GM21423 (cell line): ENCODE data around the gene C2orf68.
"Not testable (repeated sequence)": the region's sequence is repeated elsewhere in the genome, so short reads cannot be mapped to it uniquely, and the experiment has no call there.

Experiments used
- ATAC-seq: cut with Tn5 transposase; IDR thresholded peaks from one replicate; pipeline ENCODE4 v1.9.1; 2021; ENCODE audit warnings: mild to moderate bottlenecking, moderate library complexity; ENCODE audit not compliant: unreplicated experiment

C2orf68 gene

DNA sequence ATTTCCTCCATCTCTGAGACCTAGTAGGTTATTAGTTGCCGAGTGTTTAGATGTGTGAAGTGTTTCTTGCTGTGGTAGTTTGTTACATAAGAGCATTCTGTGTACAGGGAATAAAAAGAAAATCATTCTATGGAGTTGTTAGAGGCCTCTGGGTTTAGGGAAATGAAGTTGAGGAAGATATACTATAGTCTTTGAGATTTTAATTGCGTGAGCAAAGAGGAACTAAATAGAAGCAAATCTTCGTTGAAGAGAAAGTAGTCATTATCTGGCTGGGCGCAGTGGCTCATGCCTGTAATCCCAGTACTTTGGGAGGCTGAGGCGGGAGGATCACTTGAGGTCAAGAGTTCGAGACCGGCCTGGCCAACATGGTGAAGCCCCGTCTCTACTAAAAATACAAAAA is 23.1 kb upstream of the C2orf68 start:
- no peak for ATAC-seq

DNA sequence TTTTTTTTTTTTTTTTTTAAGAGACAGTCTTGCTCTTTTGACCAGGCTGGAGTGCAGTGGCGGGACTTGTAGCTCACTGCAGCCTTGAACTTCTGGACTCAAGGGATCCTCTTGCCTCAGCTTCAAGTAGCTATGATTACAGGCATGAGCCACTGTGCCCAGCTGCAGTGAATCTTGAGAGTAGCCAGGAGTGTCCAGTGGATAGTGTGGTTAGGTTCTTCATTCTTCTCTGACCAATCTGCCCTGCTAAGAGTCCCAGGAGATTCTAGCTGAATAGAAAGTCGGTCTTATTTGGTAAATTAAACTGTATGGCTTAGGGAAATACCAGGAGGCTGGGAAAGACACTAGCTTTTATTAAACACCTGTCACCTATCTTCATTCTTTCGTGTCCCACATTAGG is 19.4 kb upstream of the C2orf68 start:
- ATAC-seq = no peak

DNA sequence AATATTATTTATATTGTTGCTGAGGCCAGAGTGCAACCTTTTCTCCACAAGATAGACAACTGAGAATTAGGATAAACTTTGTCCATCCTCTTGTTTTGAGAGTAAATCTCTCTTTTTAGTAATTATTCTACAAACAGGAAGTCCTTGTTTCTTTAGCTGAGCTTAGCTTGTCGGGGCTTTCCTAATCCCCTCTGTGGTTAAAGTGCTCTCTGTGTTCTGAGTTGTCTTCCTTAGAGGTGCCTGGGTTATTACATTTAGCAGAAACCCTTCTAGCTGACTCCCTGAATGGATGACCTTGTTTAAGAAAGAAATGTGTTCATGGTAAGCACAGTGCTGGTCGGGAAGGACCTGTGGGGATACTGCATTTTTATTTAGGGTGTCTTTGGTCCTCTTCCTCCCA is 16.8 kb upstream of the C2orf68 start:
- ATAC-seq = no peak

DNA sequence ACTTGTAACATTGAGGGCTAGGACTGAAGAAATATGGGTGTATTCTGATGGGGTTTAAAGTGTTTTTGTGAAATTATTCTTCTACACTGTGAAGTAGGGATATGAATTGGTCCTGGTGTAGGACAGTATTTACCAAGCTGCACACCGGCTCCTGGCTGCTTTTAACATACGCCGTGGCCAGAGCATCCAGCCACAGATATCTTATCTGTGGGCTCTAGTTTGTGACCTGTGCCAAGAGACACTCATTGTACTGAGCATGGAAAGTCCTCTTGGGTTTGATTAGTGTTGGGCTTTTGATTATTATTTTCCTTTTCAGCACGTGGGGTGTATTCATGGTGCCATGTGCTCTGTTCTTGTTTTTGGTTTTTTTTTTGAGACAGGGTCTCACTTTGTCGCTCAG is 12.1 kb upstream of the C2orf68 start:
- no peak for ATAC-seq

DNA sequence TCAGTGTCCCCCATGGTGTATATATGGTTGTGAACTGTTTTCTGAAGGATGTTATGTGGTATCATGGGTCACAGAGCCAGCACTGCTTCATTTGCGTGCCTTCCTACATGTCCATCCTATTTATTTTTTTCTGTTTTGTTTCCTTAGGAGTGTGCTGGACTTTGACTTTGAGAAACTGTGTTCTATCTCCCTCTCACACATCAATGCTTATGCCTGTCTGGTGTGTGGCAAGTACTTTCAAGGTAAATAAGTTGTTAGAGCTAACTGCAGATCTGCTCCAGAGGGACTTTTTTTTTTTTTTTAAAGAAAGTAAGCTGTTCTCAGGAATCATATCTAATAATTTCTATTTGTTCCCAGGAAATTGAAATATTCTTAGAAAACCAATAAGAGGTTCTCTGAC is 9.5 kb upstream of the C2orf68 start:
- ATAC-seq = no peak

DNA sequence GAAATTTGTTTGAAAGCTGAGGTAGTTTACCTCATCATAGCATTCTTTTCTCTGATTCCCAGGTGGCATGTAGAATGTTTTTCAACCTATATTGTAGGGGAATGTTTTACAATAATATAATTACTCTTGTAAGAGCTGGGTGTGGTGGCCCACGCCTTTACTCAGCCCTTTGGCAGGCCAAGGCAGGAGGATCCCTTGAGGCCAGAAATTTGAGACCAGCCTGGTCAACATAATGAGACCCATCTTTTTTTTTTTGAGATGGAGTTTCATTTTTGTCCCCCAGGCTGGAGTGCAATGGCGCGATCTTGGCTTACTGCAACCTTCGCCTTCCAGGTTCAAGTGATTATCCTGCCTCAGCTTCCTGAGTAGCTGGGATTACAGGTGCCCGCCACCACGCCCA is 7.8 kb upstream of the C2orf68 start:
- ATAC-seq = no peak

DNA sequence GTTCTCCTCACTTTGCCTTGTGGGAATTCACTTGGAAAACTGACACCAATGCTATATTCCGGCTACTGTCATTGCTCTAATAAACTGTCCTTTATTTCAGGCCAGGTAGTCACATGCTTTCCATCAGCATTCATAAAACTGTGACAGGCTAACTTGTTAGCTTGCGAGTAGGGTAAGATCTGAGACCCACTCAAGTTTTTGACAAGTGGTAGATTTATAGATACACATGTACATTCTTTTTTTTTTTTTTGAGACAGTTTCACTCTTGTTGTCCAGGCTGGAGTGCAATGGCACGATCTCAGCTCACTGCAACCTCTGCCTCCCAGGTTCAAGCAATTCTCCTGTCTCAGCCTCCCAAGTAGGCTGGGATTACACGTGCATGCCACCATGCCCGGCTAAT is 5.9 kb upstream of the C2orf68 start:
- not testable (repeated sequence) for ATAC-seq

DNA sequence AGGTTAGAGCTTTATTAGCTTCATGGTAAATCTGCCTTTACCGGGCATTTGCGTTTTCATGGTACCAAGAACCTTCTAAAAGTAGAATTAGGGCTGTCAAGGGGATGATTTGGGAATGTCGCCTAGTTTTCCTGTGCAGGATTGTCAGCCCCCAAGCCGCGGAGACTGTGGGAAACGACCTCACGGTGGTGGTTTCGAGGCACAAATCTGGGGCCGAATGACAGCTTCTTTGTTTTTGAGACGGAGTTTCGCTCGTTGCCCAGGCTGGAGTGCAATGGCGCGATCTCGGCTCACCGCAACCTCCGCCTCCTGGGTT is 3.5 kb upstream of the C2orf68 start:
- ATAC-seq = no peak

DNA sequence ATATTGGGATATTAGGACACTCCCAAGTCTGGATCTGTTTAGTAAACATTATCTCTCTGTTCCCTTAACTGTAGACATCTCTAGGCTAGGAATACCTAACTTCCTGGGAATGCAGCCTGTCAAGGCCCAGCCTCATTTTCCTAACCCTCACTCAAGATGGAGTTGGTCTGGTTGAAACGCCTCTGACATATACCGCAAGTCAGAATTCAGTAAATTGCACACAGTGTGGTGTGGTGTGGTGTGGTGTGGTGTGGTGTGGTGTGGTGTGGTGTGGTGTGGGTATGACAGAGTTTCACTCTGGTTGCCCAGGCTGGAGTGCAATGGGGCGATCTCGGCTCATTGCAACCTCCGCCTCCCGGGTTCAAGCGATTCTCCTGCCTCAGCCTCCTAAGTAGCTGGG is 2.9 kb upstream of the C2orf68 start:
- not testable (repeated sequence) for ATAC-seq

DNA sequence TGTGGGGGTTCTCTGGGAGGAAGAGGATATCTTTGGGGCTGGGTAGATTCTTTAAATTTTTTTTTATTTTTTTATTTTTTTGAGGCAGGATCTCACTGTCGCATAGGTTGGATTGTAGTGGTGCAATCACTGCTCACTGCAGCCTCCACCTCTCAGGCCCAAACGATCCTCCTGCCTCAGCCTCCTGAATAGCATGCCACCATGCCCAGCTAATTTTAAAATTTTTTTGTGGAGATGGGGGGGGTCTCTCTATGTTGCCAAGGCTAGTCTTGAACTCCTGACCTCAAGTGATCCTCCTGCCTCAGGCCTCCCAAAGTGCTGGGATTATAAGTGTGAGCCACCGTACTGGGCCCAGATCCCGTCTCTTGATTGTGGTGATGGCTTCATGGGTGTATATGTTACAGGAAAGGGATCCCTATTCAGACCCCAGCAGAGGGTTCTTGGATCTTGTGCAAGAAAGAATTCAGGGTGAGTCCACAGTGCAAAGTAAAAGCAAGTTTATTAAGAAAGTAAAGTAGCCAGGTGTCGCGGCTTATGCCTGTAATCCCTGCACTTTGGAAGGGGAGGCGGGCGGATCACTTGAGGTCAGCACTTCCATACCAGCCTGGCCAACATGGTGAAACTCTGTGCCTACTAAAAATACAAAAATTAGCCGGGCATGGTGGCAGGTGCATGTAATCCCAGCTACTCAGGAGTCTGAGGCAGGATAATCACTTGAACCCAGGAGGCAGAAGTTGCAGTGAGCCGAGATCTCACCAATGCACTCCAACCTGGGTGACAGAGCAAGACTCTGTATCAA is 2.0 kb upstream of the C2orf68 start:
- ATAC-seq = no peak

DNA sequence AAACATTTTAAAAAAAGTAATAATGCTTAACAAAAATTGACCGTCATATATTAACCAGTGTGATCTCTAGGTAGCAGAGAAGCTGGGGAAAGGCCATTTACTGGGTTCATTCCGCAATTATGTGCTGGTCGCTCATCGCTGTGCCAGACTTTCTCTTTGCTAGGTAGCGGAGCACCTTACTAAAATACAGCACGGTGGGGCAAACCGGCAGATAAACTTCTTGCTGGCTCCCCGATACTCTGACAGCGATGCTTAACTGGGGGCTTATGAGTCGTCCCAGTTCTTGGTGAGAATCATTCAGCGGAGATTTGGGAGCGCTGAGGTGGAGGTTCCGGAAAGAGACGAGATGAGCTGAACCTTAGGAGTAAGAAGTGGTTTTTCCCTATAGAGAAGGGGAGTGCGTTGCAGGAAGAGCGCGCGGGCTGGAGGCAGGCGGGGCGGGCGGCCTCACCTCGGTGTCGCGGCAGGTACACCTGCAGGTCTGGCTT is 605 bp downstream of the C2orf68 start:
- ATAC-seq = no peak

DNA sequence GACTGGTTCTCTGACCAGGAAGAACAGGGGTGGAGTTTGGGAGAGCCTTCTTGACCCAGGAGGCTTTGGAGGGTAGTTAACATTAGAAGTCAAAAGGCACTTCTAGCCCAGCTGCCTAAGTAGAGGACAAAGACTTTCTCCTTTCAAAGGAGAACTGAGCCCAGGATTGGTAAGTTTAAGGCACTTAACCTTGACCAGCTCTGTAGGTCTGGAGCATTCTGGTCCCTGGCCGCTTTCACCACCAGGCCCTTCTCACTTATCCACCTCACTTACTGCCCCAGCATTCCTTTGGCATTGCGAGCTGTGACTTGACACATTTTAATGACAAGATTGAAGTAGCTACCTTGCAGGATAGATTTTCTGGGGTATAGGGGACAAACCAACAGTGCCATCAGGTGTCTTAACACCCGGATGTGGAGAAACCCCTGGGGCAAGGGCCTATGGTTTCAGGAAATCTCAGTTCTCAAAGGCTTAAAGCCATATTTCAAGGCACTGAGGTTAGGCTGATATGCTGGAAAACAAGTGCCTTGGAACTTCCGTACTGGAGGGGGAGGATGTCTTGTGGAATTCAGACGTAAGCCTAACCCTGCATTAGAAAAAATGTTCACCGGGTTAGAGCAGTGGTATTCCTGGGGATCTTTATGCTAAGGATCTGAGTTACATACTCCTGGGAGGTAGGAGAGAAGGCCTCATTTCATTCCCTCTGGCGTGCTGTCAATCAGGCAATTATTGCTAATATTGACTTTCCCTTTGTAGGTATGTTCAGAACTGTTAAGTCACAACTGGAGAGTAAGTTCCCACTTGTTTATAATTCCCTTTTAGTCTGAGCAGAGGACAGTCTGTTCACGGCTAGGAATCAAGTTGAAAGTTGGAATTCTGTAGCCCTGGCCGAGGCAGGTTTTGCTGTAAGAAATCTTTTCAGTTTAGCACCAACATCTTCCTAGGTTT is 4.3 kb downstream of the C2orf68 start:
- no peak for ATAC-seq

DNA sequence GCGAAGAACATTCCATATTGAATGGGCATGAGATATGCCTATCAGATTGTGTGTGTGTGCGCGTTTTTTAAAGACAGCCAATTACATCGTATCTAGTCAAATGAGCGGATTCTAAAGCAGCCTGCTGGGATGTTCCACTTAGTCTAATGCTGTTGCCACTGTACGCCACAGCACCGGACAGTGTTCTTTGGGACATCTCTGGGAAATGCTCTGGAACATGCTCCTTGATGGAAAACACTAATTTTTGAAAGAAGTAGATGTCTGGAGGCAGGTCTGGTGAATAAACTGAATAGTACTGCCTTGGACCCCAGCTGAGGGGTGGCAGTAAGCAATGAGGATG is 5.8 kb downstream of the C2orf68 start:
- no peak for ATAC-seq

DNA sequence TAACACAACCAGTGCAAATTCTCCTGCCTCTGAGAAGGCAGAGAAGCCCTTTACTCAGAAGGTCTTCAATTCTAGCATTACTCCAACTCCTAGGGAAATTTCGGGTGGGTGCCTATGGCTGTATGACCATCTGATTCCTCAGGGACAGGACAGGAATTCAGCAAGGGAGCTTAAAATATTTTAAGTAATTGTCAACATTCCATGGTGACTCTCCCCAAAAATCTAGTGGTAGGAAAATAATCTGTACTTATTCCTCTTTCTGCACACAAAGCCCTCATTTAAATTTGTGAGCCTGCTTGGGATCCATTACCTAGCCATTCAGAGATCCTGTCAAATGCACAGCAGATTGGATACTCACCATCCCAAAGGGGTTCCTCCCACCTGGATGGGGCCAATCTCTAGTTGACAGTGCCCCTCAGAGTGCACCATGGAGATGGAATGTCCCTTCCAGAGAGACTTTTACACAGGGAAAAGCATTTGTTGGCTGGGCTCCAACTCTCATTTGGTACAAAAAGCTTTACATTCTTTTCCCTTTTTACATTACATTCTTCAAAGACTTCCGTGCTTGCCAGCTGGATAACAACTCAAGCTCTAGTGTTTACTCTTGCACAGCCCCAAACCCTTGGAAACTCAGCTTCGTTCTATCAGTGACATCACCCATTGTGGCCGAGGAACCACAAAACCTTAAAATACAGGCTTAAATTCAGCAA is 6.3 kb downstream of the C2orf68 start:
- no peak for ATAC-seq

DNA sequence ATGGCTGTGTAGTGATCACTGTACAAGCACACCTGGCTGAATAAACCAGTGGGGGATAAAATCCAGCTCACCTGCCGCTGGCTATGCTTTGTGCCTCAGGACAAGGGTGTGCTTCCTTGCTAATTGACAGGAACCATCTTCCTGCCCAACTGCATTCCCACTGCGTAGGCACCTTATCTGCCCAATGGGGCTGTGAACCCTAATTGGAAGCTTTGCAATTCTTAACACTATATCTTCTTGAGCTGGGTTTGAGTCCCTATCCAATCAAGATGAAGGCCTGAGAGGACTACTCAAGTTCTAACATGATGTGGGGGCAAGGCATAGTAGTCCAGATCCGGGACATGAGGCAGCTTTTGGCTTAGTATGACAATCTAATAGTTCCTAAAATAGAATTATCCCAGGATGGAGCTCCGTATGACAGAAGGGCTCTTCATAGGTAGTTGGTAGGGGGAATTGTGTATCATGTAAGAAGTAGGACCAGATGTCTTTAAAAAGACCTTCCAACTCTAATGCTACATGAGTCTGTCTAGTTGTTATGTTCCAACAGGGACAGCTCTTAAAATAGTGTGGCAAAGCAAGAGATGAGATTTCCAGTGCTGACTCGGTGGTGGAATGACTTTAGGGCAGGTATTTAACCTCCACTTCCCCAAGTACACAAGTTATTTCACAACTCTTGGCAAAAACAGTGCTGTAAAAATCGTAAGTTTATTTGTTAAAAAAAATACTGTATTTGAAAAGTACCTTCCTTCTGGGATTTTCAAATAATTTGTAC is 7.1 kb downstream of the C2orf68 start:
- no peak for ATAC-seq

DNA sequence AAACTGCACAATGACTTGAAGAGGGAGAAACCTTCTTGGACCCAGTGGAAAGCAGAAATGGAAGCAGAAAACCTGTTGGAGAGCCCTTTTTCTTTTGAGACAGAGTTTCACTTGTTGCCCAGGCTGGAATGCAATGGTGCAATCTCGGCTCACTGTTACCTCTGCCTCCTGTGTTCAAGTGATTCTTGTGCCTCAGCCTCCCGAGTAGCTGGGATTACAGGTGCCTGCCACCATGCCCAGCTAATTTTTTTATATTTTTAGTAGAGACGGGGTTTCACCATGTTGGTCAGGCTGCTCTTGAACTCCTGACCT is 7.8 kb downstream of the C2orf68 start:
- not testable (repeated sequence) for ATAC-seq

DNA sequence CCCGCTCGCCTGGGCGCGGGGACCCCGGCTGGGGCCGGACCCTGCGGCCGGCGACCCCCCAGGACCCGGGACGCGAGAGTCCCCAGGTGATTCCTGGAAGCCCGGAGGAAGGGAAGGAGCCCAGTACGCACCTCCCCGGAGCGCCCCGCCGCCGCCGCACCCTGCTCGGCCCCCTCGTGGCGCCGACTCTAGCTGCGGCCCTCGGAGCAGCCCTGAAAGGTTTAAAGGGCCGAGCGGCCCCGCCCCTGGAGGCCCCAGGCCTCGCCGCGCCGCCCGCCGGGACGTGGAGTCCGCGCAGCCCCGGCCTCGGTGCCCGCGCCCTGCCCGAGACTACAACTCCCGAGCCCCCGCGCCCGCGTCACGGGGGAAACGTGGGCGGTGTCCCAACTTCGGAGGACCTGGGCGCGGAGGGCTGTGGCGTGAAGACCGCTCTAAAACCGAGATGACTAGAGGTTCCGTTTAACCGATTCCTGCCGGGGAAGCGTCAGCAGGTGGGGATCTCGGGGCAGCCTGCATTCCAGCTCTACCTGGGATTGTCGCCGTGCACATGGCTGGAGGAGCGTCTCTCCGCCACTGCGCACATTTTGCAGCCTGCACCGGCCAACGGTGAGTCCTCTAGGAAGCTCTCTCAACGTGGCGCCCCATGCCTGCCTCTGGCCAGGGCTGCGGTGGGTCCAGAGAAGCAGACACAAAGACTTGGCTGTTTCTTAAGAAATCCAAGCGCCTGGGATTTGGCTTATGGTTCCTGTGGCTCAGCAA is 9.2 kb downstream of the C2orf68 start, which contains the start of gene TMEM150A:
Gene TMEM150A (minus strand): TSS at position 223 of the 759 bp plus-strand sequence. CDS start 750 bp downstream, outside the sequence.
- peak; percentile 97 for ATAC-seq

DNA sequence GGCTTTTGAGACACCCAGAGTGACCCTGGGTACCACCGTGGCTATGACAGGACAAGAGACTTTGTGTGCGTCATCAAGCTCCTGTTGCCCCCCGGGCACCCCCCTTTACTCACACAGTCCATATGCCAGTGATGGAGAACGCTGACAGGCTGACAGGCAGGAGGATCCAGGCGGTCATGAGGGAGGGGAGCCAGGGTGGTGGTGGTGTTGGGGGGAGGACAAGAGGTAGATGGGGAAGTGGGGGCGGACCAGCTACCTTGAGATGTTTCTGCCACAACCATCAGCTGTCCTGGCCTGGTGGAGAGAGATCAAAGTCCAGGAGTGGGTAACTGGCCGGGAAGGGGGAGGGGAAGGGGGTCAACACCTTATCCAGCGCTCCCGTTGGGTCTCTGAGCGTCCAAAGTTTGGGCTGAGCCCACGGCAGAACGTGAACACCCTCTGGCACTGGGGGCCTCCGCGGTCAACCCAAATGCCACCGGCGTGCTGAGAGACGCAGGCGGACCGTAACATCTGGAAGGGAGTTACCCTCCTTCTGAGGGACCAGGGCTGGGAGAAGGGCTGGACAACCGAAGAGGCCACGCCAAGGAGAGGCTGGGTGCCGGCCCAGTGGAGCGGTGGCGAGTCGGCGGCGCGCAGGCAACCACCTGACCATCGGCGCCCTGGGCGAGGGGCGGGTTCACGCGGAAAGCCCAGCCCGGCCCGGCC is 9.9 kb downstream of the C2orf68 start:
- ATAC-seq = peak; percentile 28

DNA sequence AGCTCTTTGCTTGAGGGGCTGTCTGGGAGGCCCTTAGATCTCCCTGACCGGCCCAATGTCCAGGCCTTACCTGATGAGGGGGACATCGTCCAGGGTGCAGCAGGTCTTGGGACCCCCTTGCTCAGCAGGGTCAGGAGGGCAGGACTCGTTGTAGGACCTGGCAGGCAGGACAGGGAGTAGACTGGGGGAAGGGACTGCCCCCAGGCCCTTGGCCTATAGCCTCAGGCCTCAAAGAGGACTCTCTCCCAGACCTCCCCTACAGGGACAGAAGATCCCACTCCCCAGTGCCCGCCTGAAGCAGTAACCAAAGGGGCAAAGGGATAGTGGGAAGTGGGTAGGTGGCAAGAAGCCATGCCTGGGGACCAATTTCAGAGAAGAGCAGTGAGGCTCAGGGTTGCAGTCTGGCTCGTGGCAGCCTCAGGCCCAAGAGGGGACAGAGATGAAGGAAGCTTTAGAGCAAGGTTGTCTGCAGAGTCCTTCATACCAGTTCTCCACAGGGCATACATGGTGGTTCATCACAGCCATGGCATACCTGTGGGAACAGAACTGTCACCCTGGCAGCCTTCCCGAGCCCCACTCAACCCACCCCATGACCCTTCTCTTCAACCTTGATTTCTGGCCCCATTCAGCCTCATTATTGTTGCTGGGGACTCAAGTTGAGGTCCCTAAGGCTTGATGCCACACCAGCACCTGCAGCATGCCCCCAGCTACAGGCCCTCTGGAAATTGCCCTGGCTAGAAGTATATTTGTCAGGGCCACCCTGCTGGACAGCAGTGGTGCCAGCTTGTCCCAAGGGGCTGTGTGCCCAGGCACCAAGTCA is 10.7 kb downstream of the C2orf68 start:
- ATAC-seq = no peak
